ENCODE results near the gene GPHN.
"Not testable (repeated sequence)": the region's sequence is repeated elsewhere in the genome, so short reads cannot be mapped to it uniquely, and the experiment has no call there.

Gene GPHN

GRCh38 chr14:67045440-67045839 lies 537.5 kb downstream of the GPHN start:
- DNase-seq (ENCODE audit: low read depth in 2 of 2) = no peak

GRCh38 chr14:67050896-67051295 lies 542.9 kb downstream of the GPHN start:
- no peak for DNase-seq (ENCODE audit: low read depth in 2 of 2)

- DNase-seq (ENCODE audit: low read depth in 2 of 2) = no peak
Measured at GRCh38 chr14:67056684-67057083, 548.7 kb downstream of the GPHN start.

GRCh38 chr14:67059596-67059995 lies 551.6 kb downstream of the GPHN start:
- DNase-seq (ENCODE audit: low read depth in 2 of 2) = no peak

GRCh38 chr14:67060546-67060945 lies 552.6 kb downstream of the GPHN start:
- DNase-seq (ENCODE audit: low read depth in 2 of 2) = no peak

GRCh38 chr14:67067070-67067814 lies 559.3 kb downstream of the GPHN start:
- not testable (repeated sequence) for DNase-seq (ENCODE audit: low read depth in 2 of 2)

GRCh38 chr14:67068251-67068650 lies 560.3 kb downstream of the GPHN start:
- no peak for DNase-seq (ENCODE audit: low read depth in 2 of 2)

GRCh38 chr14:67071506-67071905 lies 563.6 kb downstream of the GPHN start:
- DNase-seq (ENCODE audit: low read depth in 2 of 2) = no peak

GRCh38 chr14:67077921-67078320 lies 570.0 kb downstream of the GPHN start:
- DNase-seq (ENCODE audit: low read depth in 2 of 2) = no peak

- DNase-seq (ENCODE audit: low read depth in 2 of 2) = no peak
Measured at GRCh38 chr14:67079846-67080245, 571.9 kb downstream of the GPHN start.

- DNase-seq (ENCODE audit: low read depth in 2 of 2) = no peak
Measured at GRCh38 chr14:67108230-67108629, 600.3 kb downstream of the GPHN start.

- DNase-seq (ENCODE audit: low read depth in 2 of 2) = no peak
Measured at GRCh38 chr14:67111022-67111421, 603.1 kb downstream of the GPHN start.

GRCh38 chr14:67112344-67112743 lies 604.4 kb downstream of the GPHN start:
- no peak for DNase-seq (ENCODE audit: low read depth in 2 of 2)

GRCh38 chr14:67127174-67127573 lies 619.2 kb downstream of the GPHN start:
- DNase-seq (ENCODE audit: low read depth in 2 of 2) = no peak

- no peak for DNase-seq (ENCODE audit: low read depth in 2 of 2)
Measured at GRCh38 chr14:67129768-67130167, 621.8 kb downstream of the GPHN start.

- DNase-seq (ENCODE audit: low read depth in 2 of 2) = no peak
Measured at GRCh38 chr14:67131691-67132090, 623.7 kb downstream of the GPHN start.

GRCh38 chr14:67133144-67133543 lies 625.2 kb downstream of the GPHN start:
- no peak for DNase-seq (ENCODE audit: low read depth in 2 of 2)

GRCh38 chr14:67133595-67134441 lies 625.9 kb downstream of the GPHN start:
- DNase-seq (ENCODE audit: low read depth in 2 of 2) = no peak

- DNase-seq (ENCODE audit: low read depth in 2 of 2) = no peak
Measured at GRCh38 chr14:67137744-67138371, 629.9 kb downstream of the GPHN start.

- DNase-seq (ENCODE audit: low read depth in 2 of 2) = no peak
Measured at GRCh38 chr14:67140556-67140955, 632.6 kb downstream of the GPHN start.

- DNase-seq (ENCODE audit: low read depth in 2 of 2) = no peak
Measured at GRCh38 chr14:67141146-67141900, 633.4 kb downstream of the GPHN start.

Data from stimulated activated CD8-positive, alpha-beta memory T cell treated with anti-CD3 and anti-CD28 coated beads, Interleukin-7, amount 100 ng/mL, for 1 hour (primary cell).